GM19452 (cell line): ENCODE measurements around the gene SUGCT.
A peak's percentile ranks its signal among the peaks of the same experiment; 100 is the strongest.
"Not testable (repeated sequence)": the region's sequence is repeated elsewhere in the genome, so short reads cannot be mapped to it uniquely, and the experiment has no call there.

Experiments used
- ATAC-seq: cut with Tn5 transposase; IDR thresholded peaks from one replicate; pipeline ENCODE4 v1.9.1; 2021; ENCODE audit not compliant: unreplicated experiment

SUGCT gene

DNA sequence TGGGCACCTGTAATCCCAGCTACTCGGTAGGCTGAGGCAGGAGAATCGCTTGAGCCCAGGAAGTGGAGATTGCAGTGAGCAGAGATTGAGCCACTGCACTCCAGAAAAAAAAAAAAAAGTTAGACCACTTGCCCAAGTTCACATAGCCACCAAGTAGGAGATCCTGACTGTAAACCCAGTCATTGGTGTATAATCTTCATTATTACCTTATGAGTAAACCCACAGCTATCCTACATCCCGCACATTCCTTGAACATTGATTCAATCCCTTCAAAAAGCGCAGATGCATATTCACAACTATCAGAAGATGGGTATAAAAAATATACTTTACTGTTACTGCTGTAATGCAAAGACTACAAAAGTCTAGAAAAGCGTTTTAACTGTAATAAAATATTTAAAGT is 512.9 kb downstream of the SUGCT start:
- ATAC-seq = no peak

DNA sequence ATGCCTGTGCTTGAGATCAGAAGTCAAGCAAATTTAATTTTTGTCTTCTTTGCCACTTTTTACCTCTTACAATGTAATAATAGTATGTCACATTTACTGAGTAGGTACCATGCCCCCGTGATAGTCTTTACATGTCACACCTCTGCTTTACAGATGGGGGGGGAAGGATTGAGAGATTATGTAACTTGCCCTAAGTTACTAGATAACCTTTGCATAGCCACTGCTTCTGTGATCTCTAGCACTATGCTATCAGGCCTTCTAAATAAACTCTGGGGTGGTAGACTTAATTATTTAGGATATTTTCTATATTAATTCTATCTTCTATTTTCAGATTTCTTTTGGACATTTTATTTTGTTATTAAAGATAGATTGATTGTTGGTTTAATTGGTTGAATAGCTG is 514.4 kb downstream of the SUGCT start:
- ATAC-seq = no peak

DNA sequence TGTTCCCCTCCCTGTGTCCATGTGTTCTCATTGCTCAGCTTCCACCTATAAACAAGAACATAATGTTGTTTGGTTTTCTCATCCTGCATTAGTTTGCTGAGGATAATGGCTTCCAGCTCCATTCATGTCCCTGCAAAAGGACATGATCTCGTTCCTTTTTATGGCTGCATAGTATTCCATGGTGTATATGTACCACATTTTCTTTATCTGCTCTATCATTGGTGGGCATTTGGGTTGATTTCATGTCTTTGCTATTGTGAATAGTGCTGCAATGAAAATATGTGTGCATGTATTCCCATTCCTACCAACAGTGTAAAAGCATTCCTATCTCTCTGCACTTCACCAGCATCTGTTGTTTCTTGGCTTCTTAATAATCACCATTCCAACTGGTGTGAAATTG is 516.1 kb downstream of the SUGCT start:
- ATAC-seq = not testable (repeated sequence)

DNA sequence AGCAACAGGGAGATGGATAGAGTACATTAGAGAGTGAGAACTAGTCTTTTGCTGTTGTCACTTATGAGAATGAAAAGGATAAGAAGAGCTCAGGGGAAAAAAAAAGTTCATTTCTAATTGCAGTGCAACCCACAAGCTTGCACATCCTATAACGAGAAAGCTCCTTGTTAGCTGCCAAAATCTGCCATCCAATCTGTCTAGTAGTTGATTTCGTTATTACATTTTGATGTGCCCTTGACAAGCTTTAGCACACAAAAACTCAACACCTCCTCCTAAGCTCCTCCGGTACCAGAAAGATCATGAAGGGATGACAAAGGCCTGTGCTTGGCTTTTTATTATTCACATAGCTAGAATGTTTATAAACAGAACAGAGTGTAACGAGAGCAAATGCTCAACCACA is 519.4 kb downstream of the SUGCT start:
- no peak for ATAC-seq

DNA sequence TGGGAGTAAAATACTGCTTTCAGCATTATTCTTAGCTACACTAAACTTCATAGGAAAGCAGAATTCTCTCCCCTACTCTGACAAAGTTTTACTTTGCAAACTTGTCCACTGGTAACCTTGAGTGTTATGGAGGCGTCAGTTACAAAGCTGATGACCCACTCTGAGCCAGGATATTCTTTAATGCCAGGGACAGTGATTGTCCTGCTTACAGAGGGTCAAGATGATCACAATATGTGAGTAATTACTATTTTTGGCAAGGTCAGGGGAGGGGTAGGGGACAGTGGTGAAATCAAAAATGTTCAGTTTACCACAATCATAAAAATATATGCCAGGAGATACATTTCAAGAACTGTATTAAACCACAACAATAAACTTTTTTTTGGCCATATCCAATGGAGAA is 520.6 kb downstream of the SUGCT start:
- ATAC-seq = no peak

DNA sequence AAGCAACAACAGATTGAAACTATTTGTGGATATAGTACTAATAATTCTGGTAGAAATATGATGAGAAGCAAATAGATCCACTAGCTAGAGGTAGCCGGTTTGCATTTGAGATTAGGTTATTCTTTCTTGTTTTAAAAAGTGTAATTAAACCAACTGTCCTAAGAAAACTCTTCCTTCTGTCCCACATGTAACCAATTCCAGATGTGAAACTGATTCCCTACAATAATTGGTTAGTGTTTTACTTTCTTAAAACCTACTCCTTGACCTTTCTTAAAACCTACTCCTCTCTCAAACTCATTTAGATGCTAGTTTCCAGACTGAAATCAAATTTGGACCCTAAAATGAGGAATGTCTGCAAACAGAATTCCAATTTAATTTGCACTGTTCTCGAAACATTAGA is 521.5 kb downstream of the SUGCT start:
- no peak for ATAC-seq

DNA sequence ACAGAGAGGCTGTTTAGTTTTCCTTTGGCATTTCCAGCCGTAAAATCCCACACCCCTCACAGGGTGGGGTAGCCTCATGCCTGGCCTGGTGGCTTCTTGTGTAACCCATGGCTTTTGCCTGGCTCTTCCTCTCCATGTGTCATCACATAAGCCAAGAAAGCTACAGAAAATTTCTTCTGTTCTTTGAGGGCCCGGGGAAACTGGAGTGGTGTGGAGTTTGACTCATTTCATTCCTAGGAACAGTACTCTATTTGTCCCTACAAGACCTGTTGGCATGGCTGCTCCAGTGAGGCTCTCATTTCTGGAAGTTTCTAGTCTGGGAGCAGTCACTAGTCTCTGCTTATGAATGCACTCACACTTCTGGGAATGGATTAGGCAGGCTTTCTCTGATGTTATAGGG is 523.9 kb downstream of the SUGCT start:
- no peak for ATAC-seq

DNA sequence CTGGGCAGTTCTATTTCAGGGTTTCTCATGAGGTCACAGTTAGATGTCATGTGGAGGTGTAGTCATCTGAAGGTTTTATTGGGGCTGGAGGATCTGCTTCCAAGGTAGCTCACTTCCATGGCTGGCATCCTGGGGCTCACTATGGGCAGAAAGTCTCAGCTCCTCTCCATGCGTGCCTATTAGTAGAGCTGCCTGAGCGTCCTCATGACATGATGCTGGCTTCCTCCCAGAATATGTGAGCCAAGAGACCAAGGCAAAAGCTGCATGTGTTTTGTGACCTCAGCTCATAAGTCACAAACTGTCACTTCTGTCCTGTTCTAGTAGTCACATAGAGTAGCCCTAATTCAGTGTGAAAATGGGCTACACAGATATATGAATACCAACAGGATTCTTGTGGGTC is 524.4 kb downstream of the SUGCT start:
- ATAC-seq = no peak

DNA sequence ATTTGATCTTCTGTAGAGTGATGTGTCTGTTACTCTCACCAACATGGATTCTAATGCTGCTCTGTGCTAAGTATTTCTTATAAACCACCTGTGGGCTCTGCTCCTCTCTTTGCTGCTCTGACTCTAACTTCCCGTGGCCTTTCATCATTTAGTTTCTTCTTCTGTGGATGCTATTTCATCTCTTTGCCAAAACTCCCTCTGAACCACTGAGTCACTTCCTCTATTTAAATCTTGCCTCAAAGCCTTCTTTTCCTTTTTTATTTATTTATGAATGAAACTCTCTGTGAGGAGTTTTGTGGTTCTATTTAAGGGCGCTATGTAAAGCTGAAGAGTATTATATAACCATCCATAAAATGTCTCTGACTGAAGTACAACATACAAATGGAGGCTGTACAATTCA is 538.5 kb downstream of the SUGCT start:
- ATAC-seq = no peak

DNA sequence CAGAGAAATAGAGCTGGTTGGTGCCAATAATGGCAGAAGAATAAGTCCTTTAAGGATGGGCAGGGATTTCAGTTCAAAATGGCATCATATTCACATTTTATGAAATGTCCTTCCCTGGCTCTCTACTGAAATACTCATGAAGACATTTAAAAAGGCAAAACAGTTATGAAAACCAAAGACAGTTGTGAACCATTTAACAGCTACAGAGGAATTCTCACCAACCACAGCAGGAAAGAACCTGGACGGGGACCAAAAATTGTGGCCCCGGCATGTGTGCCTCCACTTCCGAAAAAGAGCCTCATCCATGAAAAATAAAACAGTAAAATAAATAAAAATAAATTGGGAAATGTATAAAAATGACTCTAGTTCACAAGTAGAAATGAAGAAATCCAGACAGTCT is 539.5 kb downstream of the SUGCT start:
- ATAC-seq = no peak

DNA sequence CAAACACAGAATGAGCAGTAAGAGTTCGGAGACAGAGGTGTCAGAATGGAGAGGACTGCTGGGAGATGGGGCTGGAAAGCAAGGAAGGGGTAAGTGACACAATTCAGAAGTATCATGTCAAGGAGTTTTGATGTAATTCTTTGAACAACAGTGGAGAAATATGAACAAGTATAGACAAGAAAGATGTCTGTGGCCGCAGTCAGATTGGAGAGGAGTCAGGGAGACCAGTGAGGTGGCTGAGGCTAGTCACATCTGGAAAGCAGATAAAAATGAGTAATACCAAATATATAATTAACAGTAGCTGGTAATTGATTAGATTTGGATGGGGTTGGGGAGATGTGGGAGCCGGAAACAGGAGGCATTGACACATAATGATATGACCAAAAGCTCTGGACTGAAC is 540.9 kb downstream of the SUGCT start:
- ATAC-seq = no peak

DNA sequence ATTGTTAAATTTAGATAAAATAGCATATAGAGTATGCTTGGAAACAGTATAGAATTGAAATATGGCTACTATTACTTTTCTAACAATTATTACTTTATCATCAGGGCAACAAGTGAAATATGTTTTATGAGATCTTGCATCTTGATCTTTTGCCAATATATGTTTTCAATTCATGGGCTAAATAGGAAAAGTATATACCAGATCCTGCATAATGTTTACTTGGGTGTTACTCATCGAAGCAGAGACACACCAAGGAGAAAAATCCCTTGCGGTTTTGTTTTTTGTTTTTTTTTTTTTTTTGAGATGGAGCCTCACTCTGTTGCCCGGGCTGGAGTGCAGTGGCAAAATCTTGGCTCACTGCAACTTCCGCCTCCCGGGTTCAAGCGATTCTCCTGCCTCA is 541.4 kb downstream of the SUGCT start:
- ATAC-seq = no peak

DNA sequence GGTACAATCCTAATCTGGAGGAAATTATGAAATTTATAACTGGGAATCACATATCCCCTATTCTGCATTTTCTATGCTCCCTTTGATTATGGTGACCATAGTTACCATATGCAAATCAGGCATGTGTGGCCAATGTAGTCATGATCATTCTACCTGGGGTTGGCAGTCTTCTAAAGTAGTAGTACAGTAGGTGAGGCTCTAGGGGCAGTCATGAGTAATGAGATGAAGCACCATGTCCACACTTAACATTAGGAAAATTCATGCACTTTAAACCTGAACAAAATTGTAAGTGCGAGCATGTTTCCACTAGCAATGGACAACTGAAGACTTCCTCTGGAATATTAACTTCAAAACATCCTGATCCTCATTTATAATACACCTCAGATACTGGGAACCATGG is 545.9 kb downstream of the SUGCT start:
- ATAC-seq = peak; percentile 70

DNA sequence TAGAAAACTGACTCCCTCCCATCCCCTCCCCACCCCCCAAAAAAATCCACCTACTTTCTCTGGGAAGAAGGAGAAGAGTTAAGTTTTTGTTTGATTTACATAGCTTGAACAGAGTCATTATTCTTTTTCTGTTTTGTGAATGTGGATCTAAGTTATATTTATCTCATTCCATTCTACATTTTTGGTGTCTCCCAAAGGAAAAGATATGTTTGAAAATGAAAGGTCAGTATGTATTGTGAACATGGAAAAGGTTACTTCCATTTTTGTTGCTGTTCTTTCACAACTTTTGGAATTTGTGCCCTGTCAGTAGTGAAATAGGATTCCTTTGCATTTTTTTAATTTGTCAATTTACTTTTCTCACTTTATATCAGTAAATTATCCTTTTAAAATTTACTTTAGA is 547.9 kb downstream of the SUGCT start:
- no peak for ATAC-seq

DNA sequence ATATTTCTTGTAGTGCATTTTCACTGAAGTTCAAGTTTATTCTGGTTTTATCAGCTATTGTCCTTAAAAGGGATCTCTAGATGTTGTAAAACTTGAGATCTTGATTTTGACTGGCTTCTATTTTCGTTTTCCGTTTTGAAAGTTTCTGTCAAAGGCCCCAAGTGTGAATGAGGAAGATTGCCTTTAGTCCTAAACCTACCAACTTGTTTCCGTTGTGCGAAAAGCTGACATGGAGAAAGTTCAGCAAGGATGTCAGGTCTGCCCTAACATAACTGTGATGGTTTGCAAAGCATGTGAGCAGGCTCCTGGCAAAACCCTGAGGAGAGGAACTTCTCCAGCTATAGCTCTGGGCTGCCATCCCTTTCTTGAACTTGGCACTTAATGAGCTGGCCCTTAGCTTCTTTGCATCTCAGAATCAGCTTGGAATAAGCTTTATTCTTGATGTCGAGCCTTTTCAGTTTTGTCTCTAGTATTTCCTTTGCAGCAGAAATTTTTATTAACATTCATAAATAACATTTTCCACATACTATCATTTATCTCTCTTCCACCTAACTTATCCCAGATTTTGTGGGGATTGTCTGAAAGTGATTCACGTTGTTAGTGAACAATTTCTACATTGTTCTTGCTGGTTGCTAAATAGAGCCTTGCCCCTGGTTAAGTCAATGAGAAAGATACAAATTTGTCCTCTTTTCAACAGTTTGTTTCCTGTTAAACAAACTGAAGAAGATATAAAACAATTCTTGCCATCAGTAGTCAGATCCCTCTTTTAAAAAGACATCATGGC is 559.4 kb downstream of the SUGCT start:
- ATAC-seq = no peak

DNA sequence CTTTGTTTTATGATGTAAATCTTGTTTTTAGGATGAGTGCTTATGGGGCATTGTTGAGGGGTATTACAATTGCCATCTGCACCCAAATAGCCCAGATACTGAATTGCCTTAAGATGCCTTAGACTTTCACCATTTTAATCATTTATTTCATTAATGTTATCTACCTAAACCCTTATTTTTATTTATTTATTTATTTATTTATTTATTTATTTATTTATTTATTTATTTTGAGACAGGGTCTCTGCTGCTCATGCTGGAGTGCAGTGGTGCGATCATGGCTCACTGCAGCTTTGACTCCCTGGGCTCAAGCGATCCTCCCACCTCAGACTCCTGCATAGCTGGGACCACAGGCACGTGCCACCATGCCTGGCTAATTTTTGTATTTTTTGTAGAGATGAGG is 560.2 kb downstream of the SUGCT start:
- no peak for ATAC-seq

DNA sequence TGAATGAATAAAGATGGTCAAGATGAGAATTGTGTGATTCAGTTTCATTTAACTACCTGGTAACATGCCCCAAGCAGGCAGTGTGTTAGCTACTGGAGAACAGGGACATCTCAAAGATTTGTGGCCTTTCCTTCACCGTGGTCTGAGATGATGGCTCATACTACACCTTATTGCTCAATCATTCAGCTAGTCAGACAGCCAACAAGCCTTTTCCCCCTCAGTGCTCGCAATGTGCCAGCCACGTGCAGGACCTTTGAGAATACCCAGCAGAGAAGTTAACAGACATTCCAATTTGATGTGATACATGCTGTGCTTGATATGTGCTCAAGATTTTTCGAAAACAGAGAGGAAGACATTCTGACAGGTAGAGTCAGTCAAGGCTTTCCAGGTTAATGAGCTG is 562.8 kb downstream of the SUGCT start:
- ATAC-seq = no peak

DNA sequence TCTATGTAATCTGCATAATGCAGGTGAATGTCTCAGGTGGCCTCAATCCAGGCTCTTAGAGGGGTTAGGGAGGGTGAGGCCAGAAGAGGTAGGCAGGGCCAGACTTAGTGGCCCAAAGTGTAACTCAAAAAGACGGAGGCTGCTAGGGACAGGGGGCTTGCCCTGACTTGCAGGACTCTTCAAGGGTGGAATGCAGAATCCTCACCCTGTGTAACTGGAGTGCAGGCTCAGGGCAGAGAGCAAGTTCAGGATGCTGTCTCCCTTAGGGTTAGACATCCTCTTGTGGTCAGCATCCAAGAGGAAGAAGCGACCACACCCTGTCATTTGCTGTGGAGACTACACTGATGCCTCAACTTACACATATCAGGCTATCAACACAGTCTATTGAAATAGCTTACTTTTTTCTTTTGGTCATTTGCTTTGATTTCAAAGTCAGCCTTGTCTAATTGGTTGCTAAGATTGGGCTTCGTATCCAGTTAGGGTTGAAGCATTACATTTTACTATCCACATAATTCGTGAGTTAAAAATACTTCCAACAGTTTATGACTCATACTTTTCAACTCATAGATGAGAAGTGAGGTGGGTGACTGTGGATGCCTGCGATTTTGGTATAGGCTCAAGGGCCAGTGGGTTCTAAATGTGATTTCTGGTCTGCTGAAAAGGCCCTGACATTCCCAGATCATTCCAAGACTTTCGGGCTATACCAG is 563.6 kb downstream of the SUGCT start:
- no peak for ATAC-seq

DNA sequence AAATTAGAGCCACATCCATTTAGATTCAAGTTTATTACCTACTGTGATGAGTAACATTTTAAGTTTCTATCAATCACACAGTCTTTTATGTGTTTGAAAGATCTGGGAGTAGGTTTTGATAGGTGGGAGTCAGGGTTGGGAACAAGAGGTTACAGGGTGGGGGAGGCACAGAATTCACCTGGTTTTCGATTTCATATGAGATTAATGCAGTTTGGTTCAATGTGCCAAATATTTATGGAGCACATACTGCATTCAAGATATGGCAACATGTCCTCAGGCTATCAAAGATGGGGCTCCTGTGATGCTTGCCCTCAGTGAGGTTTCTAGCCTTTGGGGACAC is 564.1 kb downstream of the SUGCT start:
- ATAC-seq = no peak

DNA sequence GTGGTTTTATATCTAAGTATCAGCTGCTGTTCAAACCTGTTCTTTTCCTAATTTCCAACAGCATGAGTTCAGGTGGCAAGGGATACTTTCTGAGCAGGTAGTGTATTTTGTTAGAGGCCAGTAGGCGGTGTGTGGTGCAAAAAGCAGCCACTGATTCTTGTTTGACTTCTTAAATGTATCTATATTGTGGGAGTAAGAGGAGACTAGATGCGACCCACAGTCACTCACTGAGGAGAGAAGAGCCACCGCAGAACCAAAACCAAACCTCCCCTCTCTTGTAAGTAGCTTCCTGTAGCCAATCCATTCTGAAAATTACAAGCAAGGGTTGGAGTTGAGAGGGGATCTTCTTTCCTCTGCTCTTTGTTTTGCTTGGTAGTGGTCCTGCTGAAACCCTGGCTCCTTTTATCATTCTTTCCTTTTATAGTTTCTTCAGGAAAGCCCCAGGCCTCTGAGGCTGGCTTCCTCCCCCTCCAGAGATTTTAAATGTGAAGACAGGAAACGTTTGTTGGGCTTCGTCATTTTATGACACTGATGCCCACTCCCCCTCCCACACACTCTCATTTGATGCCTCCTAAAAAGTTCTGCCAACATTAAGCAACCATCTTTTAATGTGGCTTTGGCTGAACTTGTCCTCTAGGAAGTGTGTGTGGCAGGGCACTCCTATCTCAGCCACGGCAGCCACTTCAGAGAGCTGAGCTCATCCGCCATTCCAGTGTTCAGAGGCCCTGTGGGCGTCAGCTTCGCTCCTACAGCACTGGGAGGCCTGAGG is 566.0 kb downstream of the SUGCT start:
- no peak for ATAC-seq

DNA sequence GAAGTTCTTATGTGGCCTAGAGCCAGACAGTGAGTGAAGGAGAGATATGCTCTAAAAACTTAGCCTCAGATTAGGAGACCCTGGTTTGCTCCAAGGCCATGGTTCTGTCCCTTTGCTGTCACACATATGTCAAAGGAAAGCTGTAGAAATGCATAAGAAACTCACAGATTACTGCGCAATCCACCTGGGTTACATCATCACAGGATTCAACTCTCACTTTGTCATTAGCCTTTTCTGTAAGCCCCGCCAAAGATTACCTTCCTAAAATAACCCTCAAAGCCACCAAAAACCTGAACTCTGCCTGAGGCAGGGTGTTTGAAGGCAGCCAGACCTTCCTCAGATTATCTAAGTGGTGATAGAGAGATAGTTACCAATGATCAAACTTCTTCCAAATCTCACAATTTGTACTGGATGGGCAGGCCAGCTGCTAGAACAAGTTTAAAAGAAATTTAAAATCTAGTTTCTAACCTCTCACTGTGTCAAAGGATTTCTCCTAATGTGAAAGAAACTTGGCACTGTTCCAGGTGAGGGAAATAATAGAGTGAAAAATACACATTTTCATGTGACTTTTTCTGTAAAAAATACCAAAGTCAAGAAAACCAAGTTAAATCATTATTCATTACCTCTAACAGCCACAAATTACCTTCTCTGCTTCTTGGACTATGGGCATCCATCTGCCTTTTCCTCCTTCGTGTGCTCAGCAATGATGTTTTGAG is 567.2 kb downstream of the SUGCT start:
- ATAC-seq = no peak

DNA sequence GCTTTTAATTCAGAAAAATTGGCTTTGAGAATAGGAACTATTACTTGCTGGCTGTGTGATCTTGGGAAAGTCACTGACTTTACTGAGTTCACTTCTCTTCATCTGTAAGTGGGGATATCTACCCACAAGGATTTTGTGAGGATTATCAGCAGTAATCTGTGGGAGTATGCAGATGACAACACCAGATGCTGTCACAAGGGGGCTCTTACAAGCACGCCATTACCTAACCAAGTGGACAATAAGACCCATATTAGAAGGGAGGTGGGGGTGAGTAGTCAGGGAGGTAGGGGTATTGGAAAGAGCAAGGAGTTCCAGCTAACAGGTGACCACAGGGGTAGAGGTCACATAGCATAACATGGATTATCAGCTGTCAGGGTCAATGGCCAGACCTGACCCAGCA is 569.4 kb downstream of the SUGCT start:
- ATAC-seq = no peak
